ENCODE data around the gene MYO7A.

The MYO7A gene

DNA sequence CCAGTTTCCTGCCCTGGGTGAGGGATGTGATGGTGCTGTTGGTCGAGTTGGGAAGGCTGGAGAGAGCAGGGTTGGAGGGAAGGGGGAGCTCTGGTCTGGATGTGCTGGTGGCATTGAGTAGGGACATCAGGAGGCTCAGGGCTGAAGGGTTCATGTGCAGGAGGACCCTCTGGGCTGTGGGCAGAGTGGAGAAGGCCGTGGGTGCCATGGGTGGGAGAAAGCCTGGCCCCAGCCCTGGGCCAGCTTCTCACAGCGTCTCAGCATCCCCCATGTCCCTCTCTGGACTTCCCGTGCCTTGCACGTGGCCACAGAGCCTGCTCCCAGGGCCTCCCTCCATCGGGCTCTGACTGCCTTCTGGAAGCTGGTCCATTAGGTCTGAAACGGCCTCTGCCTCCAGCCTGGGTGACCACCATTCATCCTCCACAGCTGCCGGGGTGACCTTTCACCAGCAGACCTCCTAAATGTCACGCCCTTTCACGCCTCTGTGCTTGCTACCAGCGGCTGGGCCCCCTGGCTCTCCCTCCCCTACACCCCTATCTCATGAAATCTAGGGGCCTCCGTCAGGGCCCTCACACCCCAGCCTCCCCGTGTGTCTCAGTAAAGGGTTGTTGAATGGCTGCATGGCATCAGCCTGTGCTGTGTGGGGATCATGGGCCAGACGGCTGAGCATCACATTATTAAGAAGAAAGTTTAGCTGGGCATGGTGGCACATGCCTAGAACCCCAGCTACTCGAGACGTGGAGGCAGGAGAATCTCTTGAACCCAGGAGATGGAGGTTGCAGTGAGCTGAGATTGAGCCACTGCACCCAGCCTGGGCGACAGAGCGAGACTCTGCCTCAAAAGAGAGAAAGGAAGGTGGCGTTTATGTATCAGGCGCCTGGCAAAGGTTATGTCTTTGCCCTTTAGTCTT is 25.5 kb downstream of the MYO7A start:
- Histone ChIP-seq H3K4me3 (ENCODE audit: low read depth, low read length) (no peak overlapping the region), H3K4me2 (ENCODE audit: low read length) (no peak overlapping the region), H3K9me3 (ENCODE audit: control insufficient read depth, low read length) (no peaks in the 10 kb centered on the region), H3K4me1 (no peaks in the 10 kb centered on the region), H3K36me3 (ENCODE audit: control insufficient read depth, insufficient read depth, low read length) (no peaks in the 10 kb centered on the region), H3K27me3 (ENCODE audit: control insufficient read depth, insufficient read depth, low read length) (no peaks in the 10 kb centered on the region), H3K27ac (no peak overlapping the region), H3K79me2 (no peaks in the 10 kb centered on the region), H3K9ac (no peak overlapping the region), H2AFZ (no peak overlapping the region)
- no peak for TF ChIP-seq CTCF (IDR thresholded peaks at IDR 0.05)

GRCh38 chr11:77154381-77155081 is 26.5 kb downstream of the MYO7A start:
- H3K36me3 ChIP-seq (ENCODE audit: control insufficient read depth, insufficient read depth, low read length): no peaks in the 10 kb centered on the region
- H3K4me3 ChIP-seq (ENCODE audit: low read depth, low read length): no peak overlapping the region
- H2AFZ ChIP-seq: no peak overlapping the region
- H3K79me2 ChIP-seq: no peaks in the 10 kb centered on the region
- no peaks in the 10 kb centered on the region for H3K27me3 ChIP-seq (ENCODE audit: control insufficient read depth, insufficient read depth, low read length)
- TF ChIP-seq CTCF (IDR thresholded peaks at IDR 0.05): no peak
- no peaks in the 10 kb centered on the region for H3K4me1 ChIP-seq
- H3K27ac ChIP-seq: no peak overlapping the region
- H3K4me2 ChIP-seq (ENCODE audit: low read length): no peak overlapping the region
- H3K9ac ChIP-seq: no peak overlapping the region
- H3K9me3 ChIP-seq (ENCODE audit: control insufficient read depth, low read length): no peaks in the 10 kb centered on the region

- Histone ChIP-seq H3K9ac (no peak overlapping the region), H3K4me2 (ENCODE audit: low read length) (no peak overlapping the region), H3K4me3 (ENCODE audit: low read depth, low read length) (no peak overlapping the region), H3K4me1 (no peaks in the 10 kb centered on the region), H3K9me3 (ENCODE audit: control insufficient read depth, low read length) (no peaks in the 10 kb centered on the region), H3K79me2 (no peaks in the 10 kb centered on the region), H3K27me3 (ENCODE audit: control insufficient read depth, insufficient read depth, low read length) (no peaks in the 10 kb centered on the region), H3K36me3 (ENCODE audit: control insufficient read depth, insufficient read depth, low read length) (no peaks in the 10 kb centered on the region), H2AFZ (no peak overlapping the region), H3K27ac (no peak overlapping the region)
- no peak for TF ChIP-seq CTCF (IDR thresholded peaks at IDR 0.05)
Observed at GRCh38 chr11:77155082-77155475, 27.0 kb downstream of the MYO7A start.

DNA sequence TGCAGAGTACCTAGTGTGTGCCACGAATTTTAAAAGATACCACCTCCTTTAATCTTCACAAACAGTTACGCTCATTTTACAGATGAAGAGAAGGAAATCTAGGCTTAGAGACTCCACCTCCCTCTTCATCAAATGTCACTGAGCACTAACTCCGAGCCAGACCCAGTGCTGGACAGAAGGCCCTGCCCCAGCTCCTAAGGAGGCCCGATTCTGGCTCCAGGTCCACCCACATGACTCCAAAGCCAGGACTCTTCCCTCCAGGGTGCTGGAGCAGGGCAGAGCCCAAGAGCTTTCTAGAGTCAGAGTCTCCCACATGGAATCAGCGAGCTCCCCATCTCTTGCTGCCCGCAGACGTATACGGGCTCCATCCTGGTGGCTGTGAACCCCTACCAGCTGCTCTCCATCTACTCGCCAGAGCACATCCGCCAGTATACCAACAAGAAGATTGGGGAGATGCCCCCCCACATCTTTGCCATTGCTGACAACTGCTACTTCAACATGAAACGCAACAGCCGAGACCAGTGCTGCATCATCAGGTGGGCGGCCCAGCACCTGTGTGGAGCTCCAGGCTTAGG is 27.6 kb downstream of the MYO7A start:
- Histone ChIP-seq H3K27me3 (ENCODE audit: control insufficient read depth, insufficient read depth, low read length) (no peaks in the 10 kb centered on the region), H3K9ac (no peak overlapping the region), H3K79me2 (no peaks in the 10 kb centered on the region), H3K9me3 (ENCODE audit: control insufficient read depth, low read length) (no peaks in the 10 kb centered on the region), H3K4me2 (ENCODE audit: low read length) (no peak overlapping the region), H2AFZ (no peak overlapping the region), H3K4me3 (ENCODE audit: low read depth, low read length) (no peak overlapping the region), H3K4me1 (no peaks in the 10 kb centered on the region), H3K36me3 (ENCODE audit: control insufficient read depth, insufficient read depth, low read length) (no peaks in the 10 kb centered on the region), H3K27ac (no peak overlapping the region)
- no peak for TF ChIP-seq CTCF (IDR thresholded peaks at IDR 0.05)

Data from parathyroid adenoma (tissue), 2 donors.